GM18861 (cell line): Measurements from ENCODE around the gene CD226.
"Not testable (repeated sequence)": the region's sequence is repeated elsewhere in the genome, so short reads cannot be mapped to it uniquely, and the experiment has no call there.

ENCODE experiments used
- ATAC-seq: cut with Tn5 transposase; IDR thresholded peaks from one replicate; pipeline ENCODE4 v1.9.1; 2021; ENCODE audit not compliant: unreplicated experiment

CD226 gene

DNA sequence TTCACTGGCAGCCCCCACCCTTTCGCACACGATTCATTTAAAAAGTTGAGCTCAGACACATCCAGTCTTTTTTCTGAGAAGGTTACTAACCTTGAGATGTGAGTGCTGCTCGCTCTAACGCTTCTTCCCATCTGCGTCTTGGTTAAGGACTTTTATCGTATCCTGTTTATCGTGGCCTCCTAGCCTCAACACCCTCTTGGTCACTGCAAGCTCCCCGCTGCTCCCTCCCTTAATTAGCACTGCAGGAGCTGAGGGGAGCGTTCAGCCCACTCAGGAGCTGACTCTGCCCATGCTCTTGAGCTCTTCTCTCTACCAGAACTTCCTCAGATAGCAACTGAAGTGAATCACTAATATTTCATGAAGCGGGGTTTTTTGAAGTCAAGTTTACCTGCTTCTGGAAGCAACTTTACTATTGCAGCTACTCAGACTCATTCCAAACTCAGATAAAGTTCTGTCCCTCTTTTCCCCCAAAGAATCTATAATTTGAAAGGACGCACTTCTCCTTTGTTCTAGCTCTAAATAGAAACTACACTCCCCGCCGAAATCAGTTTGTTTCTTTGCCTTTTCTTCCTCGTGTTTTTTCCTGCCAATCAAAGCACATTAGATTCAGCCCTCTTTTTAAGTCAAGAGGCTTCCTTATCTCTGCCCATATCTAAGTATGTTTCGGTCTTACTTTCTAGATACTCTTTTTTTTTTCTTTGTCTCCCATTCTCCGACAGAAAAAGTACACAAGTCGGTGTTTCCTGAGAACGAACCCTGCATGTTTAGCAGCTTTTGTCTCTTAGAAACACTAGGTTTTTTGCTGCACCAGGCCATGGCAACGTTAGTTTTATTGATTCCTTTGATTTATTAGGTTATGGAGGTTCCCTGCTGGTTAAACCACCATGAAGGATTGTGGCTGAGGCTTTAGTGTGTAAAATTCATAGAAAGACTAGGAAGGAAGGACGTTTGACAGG, 9.3 kb upstream of the CD226 start:
- ATAC-seq: no peak

DNA sequence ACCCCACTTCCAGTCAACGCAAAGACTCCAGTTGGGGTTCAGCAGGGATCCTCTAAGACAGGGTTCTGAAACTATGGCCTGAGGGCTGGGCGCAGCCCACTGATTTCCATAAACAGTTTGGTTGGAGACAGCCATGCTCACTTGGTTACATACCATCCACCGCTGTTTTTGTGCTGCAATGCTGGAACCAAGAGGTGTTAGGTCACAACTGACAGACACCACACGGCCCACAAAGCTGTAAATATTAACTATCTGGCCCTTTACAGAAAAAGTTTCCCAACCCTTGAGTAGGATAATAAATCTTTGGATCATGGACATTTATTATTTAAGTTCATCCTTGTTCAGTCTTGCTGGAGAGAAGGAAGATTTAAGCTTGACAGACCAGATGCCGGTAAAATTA, 8.4 kb upstream of the CD226 start:
- ATAC-seq: peak; percentile 32

DNA sequence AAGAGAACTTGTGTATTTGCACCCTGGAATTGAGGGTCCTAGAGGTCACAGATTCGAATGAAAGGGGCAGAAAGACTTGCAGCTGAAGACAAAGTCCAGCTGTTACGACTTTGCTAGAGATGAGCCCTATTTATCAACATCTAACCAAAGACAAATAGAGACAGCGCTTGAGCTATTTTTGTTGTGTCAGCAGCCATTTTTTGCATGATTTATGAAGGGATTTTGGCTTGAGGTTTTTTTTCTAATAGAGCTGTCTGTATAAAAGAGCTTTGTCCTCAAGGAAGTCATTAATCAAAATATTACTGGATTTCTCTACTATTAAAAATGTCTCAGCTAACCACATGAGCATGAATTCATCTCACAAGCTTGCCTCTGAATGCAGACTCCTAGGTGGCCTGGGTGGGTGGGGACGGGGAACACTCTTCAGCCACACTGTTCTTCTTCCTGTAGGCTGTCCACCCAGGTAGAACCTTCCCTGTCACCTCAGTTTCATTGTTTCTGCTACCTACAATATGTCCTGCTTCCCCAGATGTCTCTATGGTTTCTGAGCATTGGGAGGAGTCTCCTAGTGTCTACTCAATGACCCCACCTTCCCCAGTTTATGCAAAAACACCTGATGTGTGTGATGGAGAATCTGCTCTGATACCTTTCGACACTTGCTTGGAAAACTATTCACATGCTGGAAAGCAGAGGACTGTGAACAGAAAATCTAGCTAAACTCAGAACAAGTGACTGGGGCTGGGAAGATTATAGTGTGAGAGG, 7.2 kb upstream of the CD226 start:
- no peak for ATAC-seq

DNA sequence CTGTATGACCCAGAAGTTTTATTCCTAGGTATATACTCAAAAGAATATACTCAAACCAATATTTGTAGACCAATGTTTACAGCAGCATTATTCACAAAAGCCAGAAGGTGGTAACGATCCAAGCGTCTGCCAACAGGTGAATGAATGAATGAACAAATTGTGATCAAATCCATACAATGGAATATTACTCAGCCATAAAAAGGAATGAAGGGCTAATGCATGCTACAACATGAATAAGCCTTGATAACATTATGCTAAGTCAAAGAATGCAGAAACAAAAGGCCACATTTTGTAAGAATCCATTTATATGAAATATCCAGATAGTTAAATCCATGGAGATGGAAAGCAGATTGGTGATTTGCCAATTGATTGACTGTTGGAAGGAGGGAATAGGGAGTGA, 5.5 kb upstream of the CD226 start:
- no peak for ATAC-seq

DNA sequence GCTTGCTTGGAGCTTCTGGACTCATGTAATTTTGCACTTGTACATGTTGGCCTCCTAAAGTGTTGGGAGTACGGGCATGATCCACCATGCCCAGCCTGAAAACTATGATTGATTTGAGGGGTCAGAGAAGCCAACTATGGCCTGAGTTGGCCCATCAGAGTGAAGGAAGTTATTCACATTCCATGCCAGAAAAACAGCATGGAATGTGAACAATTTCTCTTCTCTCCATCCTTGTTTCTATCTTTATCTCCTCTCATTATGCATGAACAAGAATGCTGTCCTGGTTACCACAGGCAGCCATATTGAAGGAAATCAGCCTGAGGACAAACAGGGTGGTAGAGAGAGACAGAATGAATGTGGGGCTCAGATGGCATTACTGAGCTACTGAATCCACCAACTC, 3.5 kb upstream of the CD226 start:
- no peak for ATAC-seq

DNA sequence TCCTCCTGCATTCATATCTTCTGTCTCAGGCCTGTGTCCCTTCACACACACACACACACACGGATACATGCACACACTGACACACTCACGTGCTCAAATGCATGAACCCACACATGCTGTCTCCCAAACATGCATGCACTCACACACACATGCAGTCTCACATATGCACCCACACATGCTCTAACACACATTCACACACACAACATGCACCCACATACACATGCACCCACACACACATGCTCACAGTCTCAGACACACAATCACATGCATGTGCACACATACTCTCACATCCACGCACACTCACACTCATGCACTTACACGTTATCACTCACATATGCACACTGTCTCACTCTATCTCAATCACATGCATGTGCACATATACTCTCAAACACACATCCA, 1.9 kb upstream of the CD226 start:
- ATAC-seq: no peak

DNA sequence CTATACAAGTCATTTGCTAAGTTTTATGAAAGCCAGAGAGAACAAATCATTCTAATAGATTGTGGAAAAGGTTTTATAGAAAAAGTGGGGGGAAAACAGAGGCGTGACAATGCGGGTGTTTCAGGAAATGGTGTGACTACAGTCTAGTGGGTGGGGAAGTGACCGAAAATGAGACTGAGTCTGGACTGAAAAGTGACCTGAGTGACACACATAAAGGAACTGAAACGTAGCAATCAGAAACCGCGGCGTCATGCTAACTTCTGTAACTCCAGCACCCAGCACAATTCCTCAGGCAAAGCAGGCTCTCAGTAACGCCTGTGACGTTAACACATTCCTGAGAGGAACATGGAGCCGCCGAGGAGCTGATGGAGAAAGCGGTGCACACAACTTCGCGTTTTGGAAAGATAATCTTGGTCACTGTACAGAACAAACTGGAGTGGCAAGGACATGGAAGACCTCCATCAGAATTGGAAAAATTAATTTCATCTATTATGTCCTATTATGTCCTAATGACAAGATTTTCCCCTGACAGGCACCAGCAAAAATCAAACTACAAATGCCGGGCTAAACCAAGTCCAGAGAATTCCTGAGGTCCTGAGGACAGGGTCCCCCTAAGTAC, 1.4 kb upstream of the CD226 start:
- ATAC-seq: peak; percentile 77

DNA sequence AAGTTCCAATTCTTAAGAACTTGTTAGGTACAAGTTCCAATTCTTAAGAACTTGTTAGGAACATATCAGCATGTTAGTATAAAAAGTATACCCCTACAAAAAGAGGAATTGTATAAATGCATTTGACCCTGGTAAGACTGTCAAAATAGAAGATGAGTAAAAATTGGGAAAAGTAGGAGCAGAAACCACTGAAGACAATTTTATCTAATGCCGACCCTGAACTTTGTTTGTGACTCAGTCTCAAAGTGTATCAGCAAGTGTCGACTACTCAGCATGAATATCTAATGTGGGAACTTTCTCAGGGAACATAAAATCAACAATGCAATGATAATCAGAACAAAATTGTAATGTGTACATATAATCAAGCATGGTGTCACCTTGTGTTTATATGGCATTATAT, 583 bp upstream of the CD226 start:
- ATAC-seq: no peak

DNA sequence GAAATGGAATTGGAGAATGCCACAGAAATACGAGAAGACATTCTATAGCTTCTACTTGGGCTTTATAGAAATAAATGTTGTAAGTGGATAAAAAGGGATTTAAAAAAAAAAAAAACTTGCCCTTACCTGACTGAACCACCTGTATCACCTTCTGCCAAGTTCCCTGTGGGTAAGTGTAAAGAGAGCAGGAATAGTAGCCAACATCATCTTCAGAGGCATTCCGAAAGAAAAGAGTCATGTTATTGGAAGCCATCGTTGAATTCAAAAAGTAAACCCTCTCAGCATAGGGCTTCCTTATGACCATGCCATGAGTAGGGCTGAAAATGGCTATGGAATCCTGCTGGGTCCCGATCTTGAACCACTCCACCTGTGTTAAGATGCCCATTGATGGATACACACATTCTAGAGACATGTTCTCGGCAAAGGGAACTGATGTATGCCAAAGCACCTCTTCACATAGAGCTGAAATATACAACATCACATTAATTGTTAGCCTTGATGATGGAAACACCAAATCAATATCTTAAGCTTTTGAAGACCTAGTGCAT, 991 bp downstream of the CD226 start:
- no peak for ATAC-seq

DNA sequence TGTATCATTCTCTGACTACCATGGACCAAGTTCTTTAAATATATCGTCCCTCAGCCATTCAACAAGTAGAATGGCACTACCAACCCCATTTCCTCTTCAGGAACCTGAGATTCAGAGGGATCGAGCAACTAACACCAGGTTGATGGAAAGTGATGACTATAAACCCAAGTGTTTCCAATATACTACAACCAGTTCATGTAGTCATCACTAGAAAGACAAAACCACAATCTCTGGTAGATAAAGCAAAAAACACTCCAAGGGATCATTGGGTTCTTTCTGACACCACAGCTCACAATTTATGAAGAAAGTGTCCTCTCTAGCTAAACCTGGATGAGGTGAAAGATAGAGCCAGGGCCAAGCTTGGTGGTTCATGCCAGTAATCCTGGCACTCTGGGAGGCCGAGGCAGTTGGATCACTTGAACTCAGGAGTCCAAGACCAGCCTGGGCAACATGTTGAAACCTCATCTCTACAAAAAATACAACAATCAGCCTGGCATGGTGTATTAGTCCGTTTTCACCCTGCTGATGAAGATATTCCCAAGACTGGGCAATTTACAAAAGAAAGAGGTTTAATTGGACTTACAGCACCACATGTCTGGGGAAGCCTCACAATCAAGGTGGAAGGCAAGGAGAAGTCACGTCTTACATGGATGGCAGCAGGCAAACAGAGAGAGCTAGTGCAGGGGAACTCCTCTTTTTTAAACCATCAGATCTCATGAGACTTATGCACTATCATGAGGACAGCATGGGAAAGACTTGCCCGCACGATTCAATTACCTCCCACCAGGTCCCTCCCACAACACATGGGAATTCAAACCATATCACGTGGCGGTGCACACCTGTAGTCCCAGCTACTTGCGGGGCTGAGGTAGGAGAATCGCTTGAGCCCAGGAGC, 2.2 kb downstream of the CD226 start:
- ATAC-seq: no peak

DNA sequence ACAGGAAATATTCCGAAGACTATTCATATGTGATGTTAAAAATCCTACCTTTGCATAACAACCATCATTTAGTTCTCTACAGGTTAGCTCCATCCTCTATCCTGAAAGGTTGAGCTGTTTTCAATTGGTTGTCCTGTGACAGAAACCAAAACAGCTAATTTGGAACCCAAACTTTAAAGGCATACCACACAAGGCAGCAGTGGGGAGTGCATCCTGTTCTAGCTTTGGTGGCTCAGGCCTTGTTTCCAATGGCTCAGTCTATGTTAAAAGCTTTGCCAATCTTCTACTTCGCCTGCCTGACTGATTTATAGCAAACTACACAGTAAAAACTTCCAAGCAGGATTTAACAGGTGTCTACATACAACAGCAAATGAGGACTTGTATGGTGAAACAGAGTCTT, 3.2 kb downstream of the CD226 start:
- ATAC-seq: no peak

DNA sequence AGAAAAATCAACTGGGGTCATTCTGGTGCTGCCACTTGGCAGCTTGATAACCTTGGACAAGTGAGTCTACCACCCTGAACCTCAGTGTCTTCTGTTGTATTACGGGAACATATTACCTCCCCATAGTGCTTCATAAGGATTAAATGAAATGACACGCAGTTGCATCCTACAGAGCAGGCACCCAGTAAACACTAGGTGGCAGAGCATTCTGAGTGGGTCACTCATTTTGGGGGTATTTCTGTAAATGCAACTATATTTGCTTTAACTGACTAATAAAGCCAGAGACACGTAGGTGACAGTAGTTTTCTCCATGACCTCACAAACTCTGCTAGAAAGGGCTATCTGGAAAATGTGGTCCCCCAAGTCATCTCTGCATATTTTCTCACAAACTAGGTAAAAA, 4.7 kb downstream of the CD226 start:
- ATAC-seq: no peak

DNA sequence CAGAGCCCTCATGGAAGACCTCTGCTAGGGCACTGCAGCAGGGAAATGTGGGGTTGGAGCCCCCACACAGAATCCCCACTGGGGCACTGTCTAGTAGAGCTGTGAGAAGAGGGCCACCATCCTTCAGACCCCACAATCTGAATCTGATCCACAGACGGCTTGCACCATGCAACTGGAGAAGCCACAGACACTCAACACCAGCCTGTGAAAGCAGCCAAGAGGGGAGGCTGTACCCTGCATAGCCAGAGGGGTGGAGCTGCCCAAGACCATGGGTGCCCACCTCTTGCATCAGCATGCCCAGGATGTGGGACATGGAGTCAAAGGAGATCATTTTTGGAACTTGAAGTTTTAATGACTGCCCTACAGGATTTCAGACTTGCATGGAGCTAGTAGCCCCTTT, 6.5 kb downstream of the CD226 start:
- ATAC-seq: no peak

DNA sequence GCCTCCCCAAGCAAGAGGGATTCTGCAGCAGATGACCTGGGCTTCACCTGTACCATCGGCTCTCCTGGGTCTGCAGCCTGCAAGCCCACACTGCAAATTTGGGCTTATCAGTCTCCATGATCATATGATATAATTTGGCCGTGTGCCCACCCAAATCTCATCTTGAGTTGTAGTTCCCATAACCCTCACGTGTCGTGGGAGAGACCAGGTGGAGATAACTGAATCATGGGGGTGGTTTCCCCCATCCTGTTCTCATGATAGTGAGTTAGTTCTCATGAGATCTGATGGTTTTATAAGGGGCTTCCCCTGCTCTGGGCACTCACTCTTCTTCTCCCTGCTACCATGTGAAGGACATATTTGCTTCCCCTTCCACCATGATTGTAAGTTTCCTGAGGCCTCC, 7.9 kb downstream of the CD226 start:
- not testable (repeated sequence) for ATAC-seq

DNA sequence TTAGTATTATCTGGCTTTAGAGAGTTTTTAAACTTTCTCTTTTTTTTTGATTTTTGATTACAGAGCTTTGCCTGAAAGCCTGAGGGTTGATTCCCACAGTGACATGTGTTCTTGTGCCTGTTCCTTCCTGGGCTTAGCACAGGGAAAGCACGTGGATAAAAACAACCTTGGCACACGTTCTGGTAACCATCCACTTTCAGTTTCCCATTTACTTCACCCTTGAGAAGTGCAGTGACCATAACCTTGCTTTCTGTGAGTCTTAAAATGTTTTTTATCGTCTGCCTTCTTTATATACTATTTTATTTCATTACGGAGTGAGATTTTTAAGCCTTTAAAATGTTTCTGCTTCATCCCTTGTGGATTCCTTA, 11.5 kb downstream of the CD226 start:
- peak; percentile 35 for ATAC-seq

DNA sequence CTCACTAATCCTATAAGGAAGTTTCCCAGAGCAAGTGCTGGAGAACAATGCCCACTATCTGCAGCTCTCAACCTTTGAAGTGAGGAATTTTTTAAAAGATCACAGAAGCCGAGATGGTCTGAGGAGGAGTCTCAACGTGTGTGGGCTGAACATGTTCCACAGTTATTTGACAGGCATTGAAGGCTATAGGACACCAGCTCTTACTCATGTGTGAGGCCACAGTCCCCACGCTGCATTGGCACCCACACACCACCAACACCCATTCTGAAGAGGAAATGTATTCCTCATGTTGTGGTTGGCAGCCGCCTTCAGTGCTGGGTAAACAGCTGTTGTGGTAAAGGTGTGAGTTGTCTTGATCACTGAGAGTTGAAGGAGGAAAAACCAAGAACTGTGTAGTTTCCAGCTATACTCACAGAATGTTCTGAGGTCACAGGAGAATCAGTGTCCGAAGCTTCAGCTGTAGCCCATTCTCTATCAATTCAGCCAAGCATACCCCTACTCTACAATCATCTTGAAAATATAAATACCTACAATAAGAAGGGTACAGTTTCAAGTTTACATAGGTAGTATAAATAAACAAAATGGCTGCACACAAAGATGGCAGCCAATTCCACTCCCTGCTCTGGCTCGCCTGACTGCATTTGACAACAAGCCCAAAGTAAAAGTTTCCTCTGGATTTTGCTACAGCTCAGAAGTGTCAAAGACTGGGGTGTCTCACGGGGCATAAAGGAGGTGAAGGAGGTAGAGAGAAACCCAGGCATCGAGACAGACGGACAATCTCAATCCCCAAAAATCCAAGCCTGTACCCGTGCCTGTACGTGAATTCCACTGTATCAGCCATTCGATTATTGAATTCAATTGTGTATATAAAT, 12.1 kb downstream of the CD226 start:
- ATAC-seq: peak; percentile 87

DNA sequence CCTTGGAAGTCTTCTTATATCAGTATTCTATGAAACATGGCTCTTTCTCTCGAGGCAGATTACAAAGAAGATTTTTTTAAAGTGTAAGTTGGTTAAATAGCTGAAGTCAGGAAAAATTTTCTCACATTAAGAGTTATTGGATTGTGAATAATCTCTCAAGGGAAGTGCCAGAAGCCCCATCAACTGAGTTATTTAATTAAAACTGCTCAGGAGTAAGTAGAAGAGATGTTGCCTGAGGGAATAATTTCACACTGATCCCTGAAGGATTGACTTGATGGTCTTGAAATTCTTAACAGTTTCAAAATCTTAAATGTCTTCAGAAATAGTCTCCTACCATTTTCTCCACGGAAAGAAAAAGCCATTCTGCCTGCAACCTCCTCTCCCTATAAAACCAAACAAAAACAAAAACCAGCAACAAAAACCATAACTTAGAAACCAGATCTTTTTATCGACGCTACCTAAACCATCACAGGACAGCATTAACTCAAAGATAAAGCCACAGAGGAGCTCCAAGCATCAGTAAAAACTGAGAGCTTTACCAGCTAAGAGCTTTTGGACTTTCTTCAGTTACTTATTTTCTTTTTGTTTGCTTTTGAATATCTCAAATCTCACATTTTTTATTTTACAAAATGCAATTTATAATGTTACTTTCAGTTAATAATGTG, 12.9 kb downstream of the CD226 start:
- ATAC-seq: no peak

DNA sequence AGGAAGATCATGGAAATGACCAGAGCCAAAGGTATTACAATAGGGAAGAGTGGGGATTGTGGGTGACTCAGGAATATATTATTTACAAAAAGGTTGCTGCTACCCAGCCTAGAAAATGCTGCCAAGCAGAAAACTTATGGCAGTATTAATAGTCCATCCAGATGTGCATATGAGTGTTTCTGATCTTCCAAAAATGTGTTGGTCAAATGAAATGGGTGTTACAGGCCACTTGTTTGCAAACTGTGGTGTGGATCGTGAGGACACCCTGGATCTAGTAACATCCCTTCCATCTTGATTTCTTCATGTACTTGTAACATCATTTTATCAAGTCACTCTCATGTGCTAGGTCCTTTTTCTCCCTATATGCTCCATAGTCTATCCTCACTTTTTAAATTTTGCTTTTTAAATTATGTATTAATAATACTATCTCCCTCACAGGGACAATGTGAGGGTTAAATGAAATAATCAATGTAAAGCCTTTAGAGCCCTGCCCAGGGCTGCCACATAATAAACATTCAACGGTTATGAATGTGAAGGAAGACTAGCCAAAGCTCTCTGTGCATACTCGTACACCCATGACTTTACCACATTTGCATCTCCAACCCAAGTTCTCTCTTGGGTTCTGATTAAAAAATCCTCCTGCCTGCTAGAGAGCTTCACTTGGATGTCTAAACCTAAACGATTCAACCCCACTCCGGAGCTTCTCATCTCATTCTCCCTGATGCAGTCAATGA, 18.5 kb downstream of the CD226 start:
- ATAC-seq: no peak
